GM19099 (cell line): Measurements from ENCODE around the gene ASTN2.

Experiments used
- POLR2A ChIP-seq: IDR thresholded peaks from 3 replicates; pipeline ENCODE4 v1.6.1; 2011; ENCODE audit warnings: low read depth; ENCODE audit not compliant: insufficient read length; ENCODE audit errors: extremely low read depth

ASTN2 gene

GRCh38 chr9:117046666-117047327 is 368.1 kb downstream of the ASTN2 start:
- TF ChIP-seq POLR2A: no peak

- no peak for TF ChIP-seq POLR2A
Measured at GRCh38 chr9:117044241-117044640, 370.6 kb downstream of the ASTN2 start.

- TF ChIP-seq POLR2A: no peak
Measured at GRCh38 chr9:117043159-117043558, 371.7 kb downstream of the ASTN2 start.

GRCh38 chr9:117035546-117035945 is 379.3 kb downstream of the ASTN2 start:
- no peak for TF ChIP-seq POLR2A

- no peak for TF ChIP-seq POLR2A
Measured at GRCh38 chr9:117034866-117035265, 380.0 kb downstream of the ASTN2 start.

- TF ChIP-seq POLR2A: no peak
Measured at GRCh38 chr9:117030254-117030768, 384.5 kb downstream of the ASTN2 start.

GRCh38 chr9:117029341-117029740 is 385.5 kb downstream of the ASTN2 start:
- TF ChIP-seq POLR2A: no peak

- TF ChIP-seq POLR2A: no peak
Measured at GRCh38 chr9:117028103-117028858, 386.6 kb downstream of the ASTN2 start.

GRCh38 chr9:117021906-117022305 is 393.0 kb downstream of the ASTN2 start:
- TF ChIP-seq POLR2A: no peak

GRCh38 chr9:117018966-117019617 is 395.8 kb downstream of the ASTN2 start:
- TF ChIP-seq POLR2A: no peak

GRCh38 chr9:117017414-117017985 is 397.4 kb downstream of the ASTN2 start:
- no peak for TF ChIP-seq POLR2A

GRCh38 chr9:117014061-117014460 is 400.8 kb downstream of the ASTN2 start:
- TF ChIP-seq POLR2A: no peak

GRCh38 chr9:117013440-117013995 is 401.3 kb downstream of the ASTN2 start:
- TF ChIP-seq POLR2A: no peak

GRCh38 chr9:117010061-117010460 is 404.8 kb downstream of the ASTN2 start:
- TF ChIP-seq POLR2A: no peak

- TF ChIP-seq POLR2A: no peak
Measured at GRCh38 chr9:117008876-117009275, 406.0 kb downstream of the ASTN2 start.
